Measurements from ENCODE around the gene TLDC2.
"Not testable (repeated sequence)": the region's sequence is repeated elsewhere in the genome, so short reads cannot be mapped to it uniquely, and the experiment has no call there.

Gene TLDC2

DNA sequence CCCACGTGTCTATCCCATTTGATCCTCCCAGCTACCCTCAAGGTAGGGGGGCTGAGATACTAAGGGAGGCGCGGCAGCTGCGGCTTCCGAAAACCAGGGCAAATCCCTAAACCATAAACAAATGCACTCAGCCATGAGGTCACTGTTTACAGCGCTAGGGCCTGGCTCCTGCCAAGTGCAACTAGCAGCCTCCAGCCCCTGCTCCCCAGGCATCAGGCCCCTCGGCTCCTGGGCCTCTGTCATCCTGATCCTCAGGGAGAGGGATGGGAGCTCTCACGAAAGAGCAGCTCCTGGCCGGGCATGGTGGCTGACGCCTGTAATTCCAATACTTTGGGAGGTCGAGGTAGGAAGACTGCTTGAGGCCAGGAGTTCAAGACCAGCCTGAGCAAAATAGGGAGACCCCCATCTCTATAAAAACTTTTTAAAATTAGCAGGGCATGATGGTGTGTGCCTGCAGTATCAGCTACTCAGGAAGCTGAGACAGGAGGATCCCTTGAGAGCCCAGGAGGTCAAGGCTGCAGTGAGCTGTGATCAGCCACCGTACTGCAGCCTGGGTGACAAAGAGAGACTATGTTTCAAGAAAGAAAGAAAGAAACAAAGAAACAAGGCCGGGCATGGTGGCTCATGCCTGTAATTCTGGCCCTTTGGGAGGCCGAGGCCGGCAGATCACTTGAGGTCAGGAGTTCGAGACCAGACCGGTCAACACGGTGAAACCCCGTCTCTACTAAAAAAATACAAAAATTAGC lies 42.5 kb upstream of the TLDC2 start:
- no peaks in the 10 kb centered on the region for H3K9me3 ChIP-seq
- H3K4me3 ChIP-seq, result no peak overlapping the region
- no peaks in the 10 kb centered on the region for H3K27me3 ChIP-seq
- H3K27ac ChIP-seq, result peak overlapping the region; percentile 81 to 90
- intact Hi-C loops (cut with DNase I; ENCODE audit: low total_unique reads), result no loop called here
- peaks cover 15 to 85% (median 63%) of the 10 kb centered on the region in 4 donors for H3K4me1 ChIP-seq
- TF ChIP-seq, protein P1, sequence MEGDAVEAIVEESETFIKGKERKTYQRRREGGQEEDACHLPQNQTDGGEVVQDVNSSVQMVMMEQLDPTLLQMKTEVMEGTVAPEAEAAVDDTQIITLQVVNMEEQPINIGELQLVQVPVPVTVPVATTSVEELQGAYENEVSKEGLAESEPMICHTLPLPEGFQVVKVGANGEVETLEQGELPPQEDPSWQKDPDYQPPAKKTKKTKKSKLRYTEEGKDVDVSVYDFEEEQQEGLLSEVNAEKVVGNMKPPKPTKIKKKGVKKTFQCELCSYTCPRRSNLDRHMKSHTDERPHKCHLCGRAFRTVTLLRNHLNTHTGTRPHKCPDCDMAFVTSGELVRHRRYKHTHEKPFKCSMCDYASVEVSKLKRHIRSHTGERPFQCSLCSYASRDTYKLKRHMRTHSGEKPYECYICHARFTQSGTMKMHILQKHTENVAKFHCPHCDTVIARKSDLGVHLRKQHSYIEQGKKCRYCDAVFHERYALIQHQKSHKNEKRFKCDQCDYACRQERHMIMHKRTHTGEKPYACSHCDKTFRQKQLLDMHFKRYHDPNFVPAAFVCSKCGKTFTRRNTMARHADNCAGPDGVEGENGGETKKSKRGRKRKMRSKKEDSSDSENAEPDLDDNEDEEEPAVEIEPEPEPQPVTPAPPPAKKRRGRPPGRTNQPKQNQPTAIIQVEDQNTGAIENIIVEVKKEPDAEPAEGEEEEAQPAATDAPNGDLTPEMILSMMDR (IDR thresholded peaks at IDR 0.05), result no peak
- peaks cover 5 to 10% (median 10%) of the 10 kb centered on the region in 3 donors for H3K36me3 ChIP-seq
- no peak for DNase-seq

DNA sequence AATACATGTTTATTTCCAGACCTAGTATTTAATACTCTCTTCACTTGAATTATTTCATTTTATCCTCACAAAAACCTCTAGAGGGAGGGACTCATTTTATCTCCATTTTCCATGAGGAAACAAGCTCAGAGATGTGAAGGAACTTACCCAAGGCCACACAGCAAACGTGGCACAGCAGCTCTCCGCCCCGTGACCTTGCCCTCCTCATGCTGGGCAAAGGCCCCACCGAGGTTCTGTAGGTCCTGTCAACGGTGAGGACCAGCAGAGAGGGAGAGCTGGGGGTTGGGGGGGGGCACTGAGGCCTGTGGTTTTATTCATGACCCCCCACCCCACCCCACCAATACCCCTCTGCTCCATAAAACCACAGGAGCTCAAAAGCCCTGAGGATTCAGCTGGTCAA lies 40.9 kb upstream of the TLDC2 start:
- no peaks in the 10 kb centered on the region for H3K9me3 ChIP-seq
- peak overlapping the region; percentile 81 to 90 for H3K27ac ChIP-seq
- H3K36me3 ChIP-seq, result peaks cover 0 to 12% (median 12%) of the 10 kb centered on the region in 3 donors
- H3K27me3 ChIP-seq, result no peaks in the 10 kb centered on the region
- intact Hi-C loops (cut with DNase I; ENCODE audit: low total_unique reads), result no loop called here
- peaks cover 15 to 69% (median 58%) of the 10 kb centered on the region in 4 donors for H3K4me1 ChIP-seq
- DNase-seq, result no peak
- TF ChIP-seq, protein P1 (IDR thresholded peaks at IDR 0.05), result no peak
- peak overlapping the region; percentile 18 to 38 for H3K4me3 ChIP-seq

DNA sequence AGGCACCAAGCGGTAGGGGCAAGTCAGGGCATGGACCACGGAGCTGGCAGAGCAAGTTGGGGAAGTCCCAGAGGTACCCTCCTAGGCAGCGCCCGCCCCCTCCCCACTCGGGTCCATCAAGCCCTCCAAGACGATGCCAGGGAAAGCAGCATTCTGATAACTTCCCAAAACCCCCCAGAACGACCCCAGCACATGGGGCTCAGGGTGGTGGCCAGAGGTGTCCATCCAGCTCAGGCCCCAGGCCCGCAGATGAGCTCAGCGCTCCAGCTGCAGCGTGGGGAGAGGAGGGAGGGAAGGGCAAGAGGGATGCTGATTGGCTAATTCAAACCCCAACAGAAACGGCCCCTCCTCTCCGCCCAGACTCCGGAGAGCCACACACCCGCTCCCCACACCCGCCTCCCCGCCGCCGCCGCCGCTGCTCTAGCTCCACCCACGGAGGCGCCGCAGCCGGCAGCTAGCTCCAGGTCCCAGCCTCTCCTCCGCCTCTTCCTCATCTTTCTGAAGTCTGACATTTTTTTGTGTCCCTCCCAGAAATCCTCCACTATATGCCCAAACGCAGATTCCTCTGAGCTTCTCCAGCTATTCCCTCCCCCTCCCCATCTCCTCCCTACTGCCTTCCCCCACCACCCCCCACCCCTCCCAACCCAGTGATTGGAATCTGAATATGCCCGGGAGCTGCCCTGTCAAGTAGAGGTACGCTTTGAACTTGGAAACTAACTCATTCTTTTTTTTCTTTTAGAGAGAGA lies 40.3 kb upstream of the TLDC2 start:
- H3K9me3 ChIP-seq, result no peaks in the 10 kb centered on the region
- H3K36me3 ChIP-seq, result peaks cover 0 to 12% (median 12%) of the 10 kb centered on the region in 3 donors
- peak; percentile 95 to 98 for DNase-seq
- no peaks in the 10 kb centered on the region for H3K27me3 ChIP-seq
- intact Hi-C loops (cut with DNase I; ENCODE audit: low total_unique reads), result no loop called here
- peaks cover 15 to 63% (median 52%) of the 10 kb centered on the region in 4 donors for H3K4me1 ChIP-seq
- H3K4me3 ChIP-seq, result peak overlapping the region; percentile 18 to 38
- H3K27ac ChIP-seq, result peak overlapping the region; percentile 81 to 90
- TF ChIP-seq, protein P1 (IDR thresholded peaks at IDR 0.05), result no peak

DNA sequence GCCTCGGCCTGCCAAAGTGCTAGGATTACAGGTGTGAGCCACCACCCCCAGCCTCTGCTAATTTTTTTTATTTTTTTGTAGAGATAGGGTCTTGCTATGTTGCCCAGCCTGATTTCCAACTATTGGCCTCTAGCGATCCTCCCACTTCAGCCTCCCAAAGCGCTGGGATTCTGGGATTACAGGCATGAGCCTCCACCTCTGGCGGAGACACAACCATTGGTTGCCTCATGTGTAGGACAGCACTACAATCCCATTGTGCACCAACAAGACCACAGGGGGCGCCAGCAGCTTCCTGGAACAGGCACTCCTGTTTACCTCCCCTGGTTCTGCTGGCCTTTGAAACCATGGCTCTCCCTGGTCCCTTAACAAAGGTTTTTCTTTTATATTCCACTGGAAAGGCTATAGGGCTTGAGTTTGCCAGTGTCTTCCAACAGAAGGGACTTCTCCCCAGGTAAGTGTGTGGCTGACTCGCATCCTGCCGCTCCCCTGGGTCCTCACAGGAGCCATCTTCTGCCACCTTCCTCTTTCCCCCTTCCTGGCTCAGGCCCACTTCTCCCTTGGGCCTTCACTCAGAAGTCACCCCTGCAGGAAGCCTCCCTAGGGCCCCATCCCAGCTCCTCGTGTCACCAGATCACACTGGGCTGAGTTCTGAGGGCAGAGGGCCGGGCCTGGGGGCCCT lies 39.2 kb upstream of the TLDC2 start:
- TF ChIP-seq, protein P1 (IDR thresholded peaks at IDR 0.05), result no peak
- intact Hi-C loops (cut with DNase I; ENCODE audit: low total_unique reads), result no loop called here
- no peak for DNase-seq
- Histone ChIP-seq H3K9me3 (no peaks in the 10 kb centered on the region), H3K4me3 (no peak overlapping the region), H3K27ac (peak overlapping the region; percentile 81 to 90), H3K4me1 (peaks cover 15 to 52% (median 41%) of the 10 kb centered on the region in 4 donors), H3K27me3 (no peaks in the 10 kb centered on the region), H3K36me3 (peaks cover 0 to 12% (median 12%) of the 10 kb centered on the region in 3 donors)

DNA sequence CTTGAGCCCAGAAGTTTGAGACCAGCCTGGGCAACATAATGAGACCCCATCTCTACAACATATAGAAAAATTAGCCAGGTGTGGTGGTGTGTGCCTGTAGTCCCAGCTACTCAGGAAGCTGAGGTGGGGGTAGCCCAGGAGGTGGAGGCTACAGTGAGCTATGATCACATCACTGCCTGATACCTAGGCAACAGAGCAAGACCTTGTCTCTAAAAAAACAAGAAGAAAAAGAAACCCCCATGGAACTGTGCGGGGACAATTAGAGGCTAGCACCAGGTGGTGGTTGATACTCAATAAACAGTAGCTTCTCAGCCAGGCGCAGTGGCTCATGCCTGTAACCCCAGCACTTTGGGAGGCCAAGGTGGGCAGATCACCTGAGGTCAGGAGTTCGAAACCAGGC lies 37.6 kb upstream of the TLDC2 start:
- Histone ChIP-seq H3K27ac (peak overlapping the region in 1 of 2 donors; percentile 20), H3K4me1 (peaks cover 7 to 49% (median 29%) of the 10 kb centered on the region in 4 donors), H3K36me3 (peaks cover 0 to 12% (median 12%) of the 10 kb centered on the region in 3 donors)
- H3K27me3 ChIP-seq; intact Hi-C loops (cut with DNase I; ENCODE audit: low total_unique reads); H3K9me3 ChIP-seq; DNase-seq; H3K4me3 ChIP-seq: not testable (repeated sequence)
